Body of pancreas (tissue), 4 donors: ENCODE data around the gene LTBP2. TPM values are rescaled to one million over a fixed set of nuclear protein-coding genes. Genes with fewer than 3 reads are reported as not detected.

ENCODE experiments used
- ATAC-seq: fragments of 150-250 bp; one replicate; pipeline ENCODE4 v1.9.1; 2016
- DNase-seq, 4 donors: peaks; one replicate each; pipeline ENCODE4 v3.0.0-alpha.2; 2019
- H3K27ac ChIP-seq, 4 donors: fragments of 200-600 bp; sonication (generic); 1 replicate in 3 of 4; 2 replicates in 1 of 4; pipeline versions ENCODE4 v1.5.1 to v1.6.1; 2016 to 2019; ENCODE audit warnings: mild to moderate bottlenecking in 1 of 4, mixed read lengths in 1 of 4, moderate library complexity in 1 of 4
- H3K27me3 ChIP-seq, 2 donors: fragments of 200-600 bp; sonication (generic); one replicate each; pipeline ENCODE4 v1.6.0; 2016; ENCODE audit warnings: mild to moderate bottlenecking in 1 of 2
- H3K36me3 ChIP-seq, 2 donors: fragments of 200-600 bp; sonication (generic); replicated peaks in 1 of 2; 2 replicates each; pipeline ENCODE4 v1.5.1; 2016; ENCODE audit warnings: low read depth in 2 of 2; ENCODE audit not compliant: insufficient read depth in 1 of 2
- H3K4me1 ChIP-seq: fragments of 200-600 bp; sonication (generic); one replicate; pipeline ENCODE4 v1.6.0; 2016
- H3K4me3 ChIP-seq, 2 donors: fragments of 200-600 bp; sonication (generic); 1 replicate in 1 of 2; 2 replicates in 1 of 2; pipeline ENCODE4 v1.5.1; 2016 to 2019
- H3K9me3 ChIP-seq, 3 donors: fragments of 200-600 bp; sonication (generic); 1 replicate in 2 of 3; 2 replicates in 1 of 3; pipeline ENCODE4 v1.5.1; 2016
- CTCF ChIP-seq, 7 experiments: fragments of 450-650 bp in 4 of 7; fragments of 200-600 bp in 3 of 7; sonication (generic) in 3 of 7; IDR thresholded peaks; one replicate each; pipeline ENCODE4 v1.5.1; 2016 to 2019; ENCODE audit warnings: antibody characterized with exemption in 7 of 7
- POLR2A ChIP-seq, 3 donors: fragments of 450-650 bp; IDR thresholded peaks; one replicate each; pipeline ENCODE4 v1.6.1; 2016; ENCODE audit warnings: antibody characterized with exemption in 3 of 3, mild to moderate bottlenecking in 2 of 3
- WGBS, 2 donors: methylation state at CpG; one replicate each; pipeline ENCODE4 v1.1.5; 2017; 5-methylcytosine and 5-hydroxymethylcytosine counted together
- intact Hi-C: fragments of 100-400 bp; cut with DNase I; formaldehyde crosslinking; loops from one replicate; pipeline ENCODE4 v1.15.1; 2023
- total RNA-seq, 2 donors: library from RNA; depleted of rRNA; stranded (reverse); fragments of >200 nt; gene quantifications; one replicate each; pipeline ENCODE4 v1.1.0, GENCODE V29; 2016

Gene LTBP2
- total RNA-seq, 2 donors from 2014 or later = 15.8 to 20.4 TPM

- H3K4me3 ChIP-seq = no peak overlapping the region
- DNase-seq = no peak
- peaks cover 14% of the 10 kb centered on the region for H3K4me1 ChIP-seq
- intact Hi-C loops = no loop called here
- no peaks in the 10 kb centered on the region for H3K36me3 ChIP-seq
- H3K9me3 ChIP-seq = no peaks in the 10 kb centered on the region
- no peaks in the 10 kb centered on the region for H3K27me3 ChIP-seq
- TF ChIP-seq CTCF (IDR thresholded peaks at IDR 0.05) = no peak
- no peak for TF ChIP-seq POLR2A (IDR thresholded peaks at IDR 0.05)
- H3K27ac ChIP-seq = no peak overlapping the region
- ATAC-seq = no peak
- WGBS, 2 donors = 0% methylated on average over 1 of the region's 1 CpG; no CpG with 5 or more reads in 1 of the 2 donors
These were observed 62.0 kb downstream of the LTBP2 start for GRCh38 chr14:74550071-74550470.

GRCh38 chr14:74549588-74549987, 62.4 kb downstream of the LTBP2 start:
- no peaks in the 10 kb centered on the region for H3K9me3 ChIP-seq
- no peaks in the 10 kb centered on the region for H3K27me3 ChIP-seq
- H3K27ac ChIP-seq = no peak overlapping the region
- no peak for TF ChIP-seq POLR2A (IDR thresholded peaks at IDR 0.05)
- no peak for TF ChIP-seq CTCF (IDR thresholded peaks at IDR 0.05)
- DNase-seq (no peak), ATAC-seq (no peak)
- H3K4me3 ChIP-seq = no peak overlapping the region
- peaks cover 14% of the 10 kb centered on the region for H3K4me1 ChIP-seq
- no peaks in the 10 kb centered on the region for H3K36me3 ChIP-seq
- intact Hi-C loops = no loop called here
- 56% methylated on average over 1 of the region's 1 CpG; no CpG with 5 or more reads in 1 of the 2 donors for WGBS, 2 donors

- intact Hi-C loops = no loop called here
- DNase-seq = no peak
- no peak overlapping the region for H3K27ac ChIP-seq
These were observed 63.2 kb downstream of the LTBP2 start for GRCh38 chr14:74548881-74549280.

GRCh38 chr14:74547331-74547927, 64.6 kb downstream of the LTBP2 start:
- Histone ChIP-seq H3K27ac (no peak overlapping the region), H3K4me1 (peaks cover 10% of the 10 kb centered on the region), H3K36me3 (no peaks in the 10 kb centered on the region), H3K4me3 (no peak overlapping the region), H3K27me3 (no peaks in the 10 kb centered on the region), H3K9me3 (no peaks in the 10 kb centered on the region)
- no peak for TF ChIP-seq CTCF (IDR thresholded peaks at IDR 0.05)
- TF ChIP-seq POLR2A (IDR thresholded peaks at IDR 0.05) = no peak
- WGBS, 2 donors = 89 to 95% methylated on average over 5 of the region's 5 CpGs
- intact Hi-C loops = no loop called here
- no peak for ATAC-seq
- no peak for DNase-seq

More at GRCh38 chr14:74548881-74549280, 63.2 kb downstream of the LTBP2 start:
- Histone ChIP-seq H3K27me3 (no peaks in the 10 kb centered on the region), H3K36me3 (no peaks in the 10 kb centered on the region), H3K4me1 (peaks cover 14% of the 10 kb centered on the region), H3K4me3 (no peak overlapping the region), H3K9me3 (no peaks in the 10 kb centered on the region)
- TF ChIP-seq POLR2A (IDR thresholded peaks at IDR 0.05) = no peak
- TF ChIP-seq CTCF (IDR thresholded peaks at IDR 0.05) = no peak
- 82 to 87% methylated on average over 3 of the region's 3 CpGs for WGBS, 2 donors
- no peak for ATAC-seq

GRCh38 chr14:74546416-74546815, 65.6 kb downstream of the LTBP2 start:
- H3K27me3 ChIP-seq = no peaks in the 10 kb centered on the region
- intact Hi-C loops = no loop called here
- DNase-seq (no peak), ATAC-seq (no peak)
- no peak overlapping the region for H3K27ac ChIP-seq
- H3K4me3 ChIP-seq = no peak overlapping the region
- 73% methylated on average over 11 of the region's 11 CpGs for WGBS, 2 donors
- H3K4me1 ChIP-seq = no peaks in the 10 kb centered on the region
- TF ChIP-seq POLR2A (IDR thresholded peaks at IDR 0.05) (no peak), CTCF (IDR thresholded peaks at IDR 0.05) (no peak)
- no peaks in the 10 kb centered on the region for H3K36me3 ChIP-seq
- no peaks in the 10 kb centered on the region for H3K9me3 ChIP-seq
